KMS-11 (cell line): Measurements from ENCODE around the gene MMADHC.

Source experiments
- H2AFZ ChIP-seq: fragments of 200-600 bp; sonication (generic); 2 replicates; pipeline ENCODE4 v1.6.1; 2016; ENCODE audit warnings: antibody characterized with exemption, mixed run types, low read depth
- H3K27ac ChIP-seq: fragments of 200-600 bp; sonication (generic); 2 replicates; pipeline ENCODE4 v1.6.1; 2016; ENCODE audit warnings: mild to moderate bottlenecking, mixed run types
- H3K27me3 ChIP-seq: fragments of 200-600 bp; sonication (generic); 2 replicates; pipeline ENCODE4 v1.6.1; 2017; ENCODE audit warnings: mild to moderate bottlenecking, low read depth, mixed run types, moderate library complexity; ENCODE audit not compliant: insufficient read depth
- H3K36me3 ChIP-seq: fragments of 200-600 bp; sonication (generic); 2 replicates; pipeline ENCODE4 v1.6.1; 2017; ENCODE audit warnings: mild to moderate bottlenecking, mixed run types; ENCODE audit not compliant: insufficient read depth
- H3K4me1 ChIP-seq: fragments of 200-600 bp; sonication (generic); 2 replicates; pipeline ENCODE4 v1.6.1; 2016; ENCODE audit warnings: mild to moderate bottlenecking, low read depth, mixed run types; ENCODE audit not compliant: poor library complexity, severe bottlenecking
- H3K4me2 ChIP-seq: fragments of 200-600 bp; sonication (generic); 2 replicates; pipeline ENCODE4 v1.7.0; 2016; ENCODE audit warnings: mild to moderate bottlenecking, mixed run types
- H3K4me3 ChIP-seq: fragments of 200-600 bp; sonication (generic); IDR thresholded peaks from 2 replicates; pipeline ENCODE4 v1.6.1; 2017; ENCODE audit warnings: low read depth, low read length, mixed read lengths; ENCODE audit not compliant: insufficient read depth
- H3K79me2 ChIP-seq: fragments of 200-600 bp; sonication (generic); 2 replicates; pipeline ENCODE4 v1.6.1; 2016; ENCODE audit warnings: low read depth, mixed run types; ENCODE audit not compliant: insufficient read depth
- H3K9ac ChIP-seq: fragments of 200-600 bp; sonication (generic); 2 replicates; pipeline ENCODE4 v1.6.1; 2016; ENCODE audit warnings: mild to moderate bottlenecking, mixed run types
- H4K20me1 ChIP-seq: fragments of 200-600 bp; sonication (generic); 2 replicates; pipeline ENCODE4 v1.6.1; 2016; ENCODE audit warnings: mild to moderate bottlenecking, mixed run types; ENCODE audit not compliant: insufficient read depth
- CTCF ChIP-seq: fragments of 200-600 bp; sonication (generic); conservative IDR thresholded peaks from 2 replicates; pipeline ENCODE4 v1.6.1; 2017; ENCODE audit warnings: low read depth, mild to moderate bottlenecking, antibody characterized with exemption, low read length, moderate library complexity, mixed read lengths

The MMADHC gene

GRCh38 chr2:149585166-149585885, 2.2 kb downstream of the MMADHC start:
- H4K20me1 ChIP-seq = no peaks in the 10 kb centered on the region
- H3K4me3 ChIP-seq = no peak overlapping the region
- TF ChIP-seq CTCF = no peak
- H3K4me2 ChIP-seq = peak overlapping the region; percentile 92
- peaks cover 26% of the 10 kb centered on the region for H3K4me1 ChIP-seq
- peaks cover 3% of the 10 kb centered on the region for H3K36me3 ChIP-seq
- H2AFZ ChIP-seq = no peak overlapping the region
- H3K79me2 ChIP-seq = peaks cover 51% of the 10 kb centered on the region
- no peak overlapping the region for H3K9ac ChIP-seq
- H3K27me3 ChIP-seq = no peaks in the 10 kb centered on the region
- H3K27ac ChIP-seq = no peak overlapping the region

- H3K4me2 ChIP-seq = no peak overlapping the region
- peaks cover 44% of the 10 kb centered on the region for H3K79me2 ChIP-seq
Observed at GRCh38 chr2:149579972-149580882, 7.3 kb downstream of the MMADHC start.

GRCh38 chr2:149577269-149577668, 10.3 kb downstream of the MMADHC start:
- Histone ChIP-seq H3K4me3 (no peak overlapping the region), H3K27ac (no peak overlapping the region), H4K20me1 (no peaks in the 10 kb centered on the region; the same call in 1 of the 2 replicates), H3K9ac (no peak overlapping the region), H3K36me3 (peaks cover 8% of the 10 kb centered on the region; the same call in 1 of the 2 replicates), H3K79me2 (peaks cover 20% of the 10 kb centered on the region; the same call in 1 of the 2 replicates), H3K4me1 (no peaks in the 10 kb centered on the region), H3K4me2 (no peak overlapping the region), H2AFZ (no peak overlapping the region), H3K27me3 (no peaks in the 10 kb centered on the region)
- no peak for TF ChIP-seq CTCF

More at GRCh38 chr2:149579972-149580882, 7.3 kb downstream of the MMADHC start:
- Histone ChIP-seq H3K36me3 (peaks cover 7% of the 10 kb centered on the region), H3K4me3 (no peak overlapping the region), H3K27ac (no peak overlapping the region), H2AFZ (no peak overlapping the region), H4K20me1 (no peaks in the 10 kb centered on the region), H3K27me3 (no peaks in the 10 kb centered on the region), H3K9ac (no peak overlapping the region), H3K4me1 (peaks cover 15% of the 10 kb centered on the region)
- no peak for TF ChIP-seq CTCF

GRCh38 chr2:149575752-149576151, 11.8 kb downstream of the MMADHC start:
- H3K27me3 ChIP-seq = no peaks in the 10 kb centered on the region
- peaks cover 13% of the 10 kb centered on the region; the same call in 1 of the 2 replicates for H3K79me2 ChIP-seq
- no peaks in the 10 kb centered on the region; the same call in 1 of the 2 replicates for H4K20me1 ChIP-seq
- H3K27ac ChIP-seq = no peak overlapping the region
- H3K4me3 ChIP-seq = no peak overlapping the region
- H3K4me2 ChIP-seq = no peak overlapping the region
- H3K4me1 ChIP-seq = no peaks in the 10 kb centered on the region
- no peak overlapping the region for H2AFZ ChIP-seq
- TF ChIP-seq CTCF = no peak
- peaks cover 13% of the 10 kb centered on the region for H3K36me3 ChIP-seq
- H3K9ac ChIP-seq = no peak overlapping the region
